SH-SY5Y (cell line): ENCODE results near the gene CLDN9.

ENCODE experiments used
- GATA2 ChIP-seq: IDR thresholded peaks from 2 replicates; pipeline ENCODE4 v1.6.1; 2011; ENCODE audit warnings: mild to moderate bottlenecking, low read depth, low read length
- GATA3 ChIP-seq: IDR thresholded peaks from 2 replicates; pipeline ENCODE4 v1.6.1; 2011; ENCODE audit warnings: low read depth, mild to moderate bottlenecking, low read length, moderate library complexity

GRCh38 chr16:3007957-3008689 is 4.6 kb upstream of the CLDN9 start:
- TF ChIP-seq GATA2: no peak
- TF ChIP-seq GATA3: no peak
